ENCODE measurements around the gene CCDC141.

DNA sequence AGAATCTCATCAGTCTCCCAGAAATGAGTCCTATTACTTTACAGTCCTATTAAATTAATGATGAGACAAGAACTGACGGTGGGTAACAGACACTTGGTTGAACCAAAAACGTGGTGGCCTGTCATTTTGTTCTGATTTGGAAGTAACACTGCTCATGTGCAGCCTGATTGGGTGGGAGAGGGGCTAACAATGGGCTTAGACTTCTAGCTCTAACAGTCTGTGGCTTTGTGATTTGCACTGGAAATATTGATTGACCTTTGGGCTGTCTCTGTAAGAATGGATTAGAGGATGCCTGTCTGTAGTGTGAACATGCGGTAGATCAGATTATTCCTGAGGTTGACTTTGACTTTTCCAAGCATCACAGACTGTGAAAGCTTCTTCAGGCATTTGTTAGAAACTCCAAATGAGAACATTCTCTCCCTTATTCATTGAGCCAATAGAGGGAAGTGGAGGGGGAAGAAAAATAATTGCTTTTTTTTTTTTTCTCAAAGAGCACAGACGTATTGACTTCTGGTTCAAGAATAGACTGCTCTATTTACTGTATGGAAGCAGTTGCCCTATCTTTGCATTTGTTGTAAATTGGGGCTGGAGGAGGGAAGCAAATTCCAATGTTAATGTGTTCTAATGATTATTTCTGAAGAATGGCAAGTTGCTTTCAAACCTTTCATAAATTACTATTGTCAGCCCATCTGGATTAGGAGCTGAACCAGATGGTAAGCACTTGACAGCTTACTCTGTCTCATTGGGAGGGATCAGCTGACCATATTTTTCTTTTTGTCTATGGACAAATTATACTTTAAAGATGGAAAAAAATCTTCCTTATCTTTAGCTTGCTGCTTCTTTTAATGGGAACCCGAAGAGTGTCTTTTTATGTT lies 156.9 kb downstream of the CCDC141 start:
- TF ChIP-seq, protein P1, sequence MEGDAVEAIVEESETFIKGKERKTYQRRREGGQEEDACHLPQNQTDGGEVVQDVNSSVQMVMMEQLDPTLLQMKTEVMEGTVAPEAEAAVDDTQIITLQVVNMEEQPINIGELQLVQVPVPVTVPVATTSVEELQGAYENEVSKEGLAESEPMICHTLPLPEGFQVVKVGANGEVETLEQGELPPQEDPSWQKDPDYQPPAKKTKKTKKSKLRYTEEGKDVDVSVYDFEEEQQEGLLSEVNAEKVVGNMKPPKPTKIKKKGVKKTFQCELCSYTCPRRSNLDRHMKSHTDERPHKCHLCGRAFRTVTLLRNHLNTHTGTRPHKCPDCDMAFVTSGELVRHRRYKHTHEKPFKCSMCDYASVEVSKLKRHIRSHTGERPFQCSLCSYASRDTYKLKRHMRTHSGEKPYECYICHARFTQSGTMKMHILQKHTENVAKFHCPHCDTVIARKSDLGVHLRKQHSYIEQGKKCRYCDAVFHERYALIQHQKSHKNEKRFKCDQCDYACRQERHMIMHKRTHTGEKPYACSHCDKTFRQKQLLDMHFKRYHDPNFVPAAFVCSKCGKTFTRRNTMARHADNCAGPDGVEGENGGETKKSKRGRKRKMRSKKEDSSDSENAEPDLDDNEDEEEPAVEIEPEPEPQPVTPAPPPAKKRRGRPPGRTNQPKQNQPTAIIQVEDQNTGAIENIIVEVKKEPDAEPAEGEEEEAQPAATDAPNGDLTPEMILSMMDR (IDR thresholded peaks at IDR 0.05), result no peak
- TF ChIP-seq POLR2AphosphoS5 (IDR thresholded peaks at IDR 0.05) (no peak), POLR2A (IDR thresholded peaks at IDR 0.05) (no peak)

Measured in upper lobe of left lung (tissue), 4 donors.